OCI-LY3 (cell line): ENCODE data around the gene VIT.

ENCODE experiments used
- EZH2phosphoT487 ChIP-seq: fragments of 200-600 bp; shearing (Covaris generic); IDR thresholded peaks from 2 replicates; pipeline ENCODE4 v1.6.1; 2018; ENCODE audit warnings: antibody characterized with exemption, mixed run types, low read depth
- TF ChIP-seq, protein P1 (sequence below): fragments of 200-600, 300-600 bp; sonication (generic); IDR thresholded peaks from 2 replicates; pipeline ENCODE4 v1.5.1; 2014; ENCODE audit warnings: antibody characterized with exemption, low read length, low read depth

DNA sequence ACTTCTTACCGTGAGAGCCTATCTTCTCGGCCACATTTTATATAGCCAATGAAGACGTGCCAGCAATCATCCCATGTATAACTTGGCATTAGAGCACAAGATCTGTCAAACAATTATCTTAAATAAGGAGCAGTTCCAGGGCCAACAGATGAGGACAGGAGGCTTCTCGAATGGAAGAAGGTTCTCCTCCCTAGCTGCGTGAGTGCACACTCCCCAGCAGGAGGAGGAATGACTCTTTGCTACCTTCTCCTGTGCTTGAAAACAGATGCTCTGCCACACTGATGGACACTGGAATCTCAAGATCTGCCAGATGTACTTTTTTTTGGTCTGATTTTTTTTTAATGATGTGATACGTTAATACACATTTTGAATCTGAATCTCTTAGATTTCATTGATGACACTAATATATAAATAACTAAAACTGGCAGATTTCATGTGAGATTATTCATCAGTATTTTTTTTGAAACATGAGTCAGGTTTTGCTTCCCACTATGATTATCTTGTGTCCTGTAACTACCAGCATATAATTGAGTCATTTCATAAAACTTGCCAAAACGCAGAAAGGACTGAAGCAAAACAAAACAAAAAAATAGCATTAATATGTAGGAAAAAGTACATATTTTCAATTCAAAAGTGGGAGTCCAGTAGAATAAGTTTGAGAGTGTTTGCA is 626 bp upstream of the VIT start:
- TF ChIP-seq, protein P1, sequence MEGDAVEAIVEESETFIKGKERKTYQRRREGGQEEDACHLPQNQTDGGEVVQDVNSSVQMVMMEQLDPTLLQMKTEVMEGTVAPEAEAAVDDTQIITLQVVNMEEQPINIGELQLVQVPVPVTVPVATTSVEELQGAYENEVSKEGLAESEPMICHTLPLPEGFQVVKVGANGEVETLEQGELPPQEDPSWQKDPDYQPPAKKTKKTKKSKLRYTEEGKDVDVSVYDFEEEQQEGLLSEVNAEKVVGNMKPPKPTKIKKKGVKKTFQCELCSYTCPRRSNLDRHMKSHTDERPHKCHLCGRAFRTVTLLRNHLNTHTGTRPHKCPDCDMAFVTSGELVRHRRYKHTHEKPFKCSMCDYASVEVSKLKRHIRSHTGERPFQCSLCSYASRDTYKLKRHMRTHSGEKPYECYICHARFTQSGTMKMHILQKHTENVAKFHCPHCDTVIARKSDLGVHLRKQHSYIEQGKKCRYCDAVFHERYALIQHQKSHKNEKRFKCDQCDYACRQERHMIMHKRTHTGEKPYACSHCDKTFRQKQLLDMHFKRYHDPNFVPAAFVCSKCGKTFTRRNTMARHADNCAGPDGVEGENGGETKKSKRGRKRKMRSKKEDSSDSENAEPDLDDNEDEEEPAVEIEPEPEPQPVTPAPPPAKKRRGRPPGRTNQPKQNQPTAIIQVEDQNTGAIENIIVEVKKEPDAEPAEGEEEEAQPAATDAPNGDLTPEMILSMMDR, result no peak
- TF ChIP-seq EZH2phosphoT487, result no peak
